H1 (cell line): ENCODE results near the gene CD44. TPM values are rescaled to one million over a fixed set of nuclear protein-coding genes. Genes with fewer than 3 reads are reported as not detected.

Experiments used
- CTCF ChIA-PET: fragments of 300-600 bp; sonication (Branson Sonifier 250); formaldehyde crosslinking; loops from one replicate; lab custom pipeline; 2021; ENCODE audit not compliant: partially characterized antibody; lab: Charles Lee
- POLR2A ChIA-PET: fragments of 300-600 bp; sonication (Branson Sonifier 250); formaldehyde crosslinking; loops from one replicate; lab custom pipeline; 2021; ENCODE audit warnings: inconsistent platforms; ENCODE audit not compliant: partially characterized antibody; lab: Charles Lee
- DNase-seq, 2 experiments: peaks; one replicate each; pipeline versions ENCODE4 v3.0.0 to v3.0.0-alpha.2; 2010 to 2022; ENCODE audit warnings: low spot score in 2 of 2, low read depth in 1 of 2, mixed read lengths in 1 of 2
- FAIRE-seq: peaks from 2 replicates; lab custom pipeline; 2011; peaks lifted over from hg19 to GRCh38; lab: Jason Lieb, UNC
- H2AFZ ChIP-seq: 2 replicates; pipeline ENCODE4 v1.8.1; 2012; ENCODE audit warnings: low read length, inconsistent platforms
- H2AK5ac ChIP-seq: 2 replicates; pipeline ENCODE4 v1.6.1; 2013; ENCODE audit warnings: low read depth, low read length
- H2BK120ac ChIP-seq: replicated peaks from 2 replicates; pipeline ENCODE3; 2013; ENCODE audit warnings: low read depth, low read length, inconsistent platforms
- H2BK12ac ChIP-seq: 2 replicates; pipeline ENCODE4 v1.6.1; 2013; ENCODE audit warnings: low read depth, low read length
- H2BK15ac ChIP-seq: 2 replicates; pipeline ENCODE4 v1.6.1; 2013; ENCODE audit warnings: low read length
- H2BK20ac ChIP-seq: 2 replicates; pipeline ENCODE4 v1.6.1; 2013; ENCODE audit warnings: low read length
- H2BK5ac ChIP-seq: 2 replicates; pipeline ENCODE4 v1.6.1; 2013; ENCODE audit warnings: low read depth, low read length
- H3K14ac ChIP-seq: 2 replicates; pipeline ENCODE4 v1.6.1; 2013; ENCODE audit warnings: inconsistent platforms; ENCODE audit not compliant: insufficient read length
- H3K18ac ChIP-seq: 2 replicates; pipeline ENCODE4 v1.6.1; 2013; ENCODE audit warnings: low read length; ENCODE audit errors: extremely low read depth
- H3K23ac ChIP-seq: 2 replicates; pipeline ENCODE4 v1.6.1; 2013; ENCODE audit warnings: inconsistent platforms; ENCODE audit not compliant: insufficient read length
- H3K23me2 ChIP-seq: 2 replicates; pipeline ENCODE4 v1.6.1; 2013; ENCODE audit warnings: low read depth, low read length
- H3K27ac ChIP-seq: 2 replicates; pipeline ENCODE4 v1.6.1; 2011; ENCODE audit warnings: low read depth, low read length, inconsistent platforms
- H3K27me3 ChIP-seq, 4 experiments: replicated peaks in 1 of 4; 1 replicate in 1 of 4; 2 replicates in 3 of 4; pipeline versions ENCODE4 v1.6.1 to v1.8.1; 2011 to 2013; ENCODE audit warnings: low read length in 3 of 4, mild to moderate bottlenecking in 3 of 4, inconsistent platforms in 2 of 4, mixed read lengths in 2 of 4, moderate library complexity in 1 of 4; ENCODE audit not compliant: control insufficient read depth in 3 of 4, insufficient read depth in 3 of 4; ENCODE audit errors: extremely low read depth in 1 of 4
- H3K36me3 ChIP-seq, 4 experiments: 2 replicates each; pipeline versions ENCODE4 v1.6.1 to v1.8.1; 2011 to 2013; ENCODE audit warnings: mild to moderate bottlenecking in 4 of 4, low read length in 3 of 4, moderate library complexity in 2 of 4, control low read depth in 1 of 4, inconsistent platforms in 1 of 4; ENCODE audit not compliant: insufficient read depth in 4 of 4, control insufficient read depth in 2 of 4
- H3K4ac ChIP-seq: replicated peaks from 2 replicates; pipeline ENCODE3; 2013; ENCODE audit warnings: low read length, low read depth, mixed read lengths, inconsistent platforms; ENCODE audit not compliant: insufficient read length
- H3K4me1 ChIP-seq, 4 experiments: replicated peaks in 1 of 4; 1 replicate in 1 of 4; 2 replicates in 3 of 4; pipeline versions ENCODE4 v1.6.1 to v1.8.1; 2011 to 2013; ENCODE audit warnings: low read length in 3 of 4, inconsistent platforms in 2 of 4, mixed read lengths in 1 of 4; ENCODE audit not compliant: insufficient read depth in 4 of 4, control insufficient read depth in 3 of 4
- H3K4me2 ChIP-seq, 2 experiments: 2 replicates each; pipeline versions ENCODE4 v1.6.1 to v1.8.1; 2011 to 2013; ENCODE audit warnings: low read depth in 2 of 2, low read length in 2 of 2, control low read depth in 1 of 2, inconsistent platforms in 1 of 2, mild to moderate bottlenecking in 1 of 2; ENCODE audit not compliant: insufficient read depth in 1 of 2
- H3K4me3 ChIP-seq, 4 experiments: fragments of 200-600, 300-600 bp in 1 of 4; sonication (generic), shearing (Covaris generic), sonication (Bioruptor Twin) in 1 of 4; 2 replicates each; pipeline versions ENCODE4 v1.5.1 to v1.8.1; 2011 to 2016; ENCODE audit warnings: low read length in 4 of 4, low read depth in 3 of 4, control low read depth in 2 of 4, inconsistent platforms in 2 of 4, mild to moderate bottlenecking in 2 of 4, mixed read lengths in 1 of 4, moderate library complexity in 1 of 4; ENCODE audit not compliant: insufficient read depth in 2 of 4; ENCODE audit errors: extremely low read depth in 1 of 4
- H3K56ac ChIP-seq: replicated peaks from 2 replicates; pipeline ENCODE3; 2013; ENCODE audit warnings: low read depth, mild to moderate bottlenecking, mixed read lengths, low read length, inconsistent platforms; ENCODE audit not compliant: insufficient read length
- H3K79me1 ChIP-seq: 2 replicates; pipeline ENCODE4 v1.6.1; 2013; ENCODE audit warnings: low read depth, low read length, control low read depth
- H3K79me2 ChIP-seq, 2 experiments: 2 replicates each; pipeline versions ENCODE4 v1.6.1 to v1.8.1; 2012 to 2013; ENCODE audit warnings: low read length in 2 of 2, mild to moderate bottlenecking in 2 of 2, inconsistent platforms in 1 of 2; ENCODE audit not compliant: insufficient read depth in 2 of 2, control insufficient read depth in 1 of 2
- H3K9ac ChIP-seq, 4 experiments: replicated peaks in 1 of 4; 1 replicate in 1 of 4; 2 replicates in 3 of 4; pipeline versions ENCODE4 v1.6.1 to v1.8.1; 2011 to 2013; ENCODE audit warnings: low read depth in 3 of 4, low read length in 3 of 4, control low read depth in 2 of 4, mild to moderate bottlenecking in 2 of 4, moderate library complexity in 2 of 4, inconsistent platforms in 1 of 4; ENCODE audit errors: extremely low read depth in 1 of 4
- H3K9me3 ChIP-seq, 2 experiments: 2 replicates each; pipeline versions ENCODE4 v1.6.1 to v1.8.1; 2012 to 2013; ENCODE audit warnings: mild to moderate bottlenecking in 2 of 2, moderate library complexity in 2 of 2, control low read depth in 1 of 2, inconsistent platforms in 1 of 2, low read depth in 1 of 2, low read length in 1 of 2, mixed read lengths in 1 of 2; ENCODE audit not compliant: insufficient read depth in 2 of 2
- H4K20me1 ChIP-seq, 2 experiments: replicated peaks in 1 of 2; 2 replicates each; pipeline versions ENCODE3 to v1.8.1; 2011 to 2013; ENCODE audit warnings: inconsistent platforms in 2 of 2, low read length in 2 of 2, mild to moderate bottlenecking in 1 of 2; ENCODE audit not compliant: insufficient read depth in 2 of 2, control insufficient read depth in 1 of 2
- H4K5ac ChIP-seq: 2 replicates; pipeline ENCODE4 v1.6.1; 2013; ENCODE audit warnings: low read length, low read depth, mixed read lengths, inconsistent platforms; ENCODE audit not compliant: insufficient read length
- H4K8ac ChIP-seq: 2 replicates; pipeline ENCODE4 v1.8.0; 2013; ENCODE audit warnings: mild to moderate bottlenecking, moderate library complexity, low read length, inconsistent platforms; ENCODE audit not compliant: insufficient read depth; ENCODE audit errors: extremely low read depth
- H4K91ac ChIP-seq: replicated peaks from 2 replicates; pipeline ENCODE3; 2013; ENCODE audit warnings: low read length, mixed read lengths, inconsistent platforms; ENCODE audit not compliant: insufficient read length
- BCL11A ChIP-seq, 2 experiments: IDR thresholded peaks; one replicate each; pipeline ENCODE4 v1.6.1; 2011; ENCODE audit warnings: low read depth in 2 of 2, low read length in 2 of 2, mild to moderate bottlenecking in 2 of 2
- EGR1 ChIP-seq: IDR thresholded peaks from 2 replicates; pipeline ENCODE4 v1.6.1; 2011; ENCODE audit warnings: low read depth, low read length, borderline replicate concordance
- JUN ChIP-seq: IDR thresholded peaks from 2 replicates; pipeline ENCODE4 v1.6.1; 2011; ENCODE audit warnings: low read depth, mild to moderate bottlenecking, improper control_type of control experiment, low read length
- KDM5A ChIP-seq: fragments of 200-600 bp; IDR thresholded peaks from 2 replicates; pipeline ENCODE4 v1.7.1; 2012; ENCODE audit warnings: mild to moderate bottlenecking, low read length, inconsistent platforms, mixed read lengths
- RFX5 ChIP-seq: IDR thresholded peaks from 2 replicates; pipeline ENCODE4 v1.6.1; 2011; ENCODE audit warnings: low read depth, low read length, improper control_type of control experiment, borderline replicate concordance
- SAP30 ChIP-seq: fragments of 300-600 bp; sonication (generic); IDR thresholded peaks from 2 replicates; pipeline ENCODE4 v1.7.1; 2012; ENCODE audit warnings: low read length, moderate library complexity, mild to moderate bottlenecking, inconsistent platforms; ENCODE audit not compliant: insufficient read depth, insufficient replicate concordance
- TAF1 ChIP-seq: IDR thresholded peaks from 2 replicates; pipeline ENCODE4 v1.6.1; 2011; ENCODE audit warnings: mild to moderate bottlenecking, low read depth, low read length
- YY1 ChIP-seq: IDR thresholded peaks from 2 replicates; pipeline ENCODE4 v1.6.1; 2011; ENCODE audit warnings: low read depth, mild to moderate bottlenecking, low read length
- WGBS, 2 experiments: shearing (Covaris generic) in 1 of 2; methylation state at CpG; one replicate each; pipeline versions ENCODE4 v1.1.6 to v1.1.7; 2013 to 2015; ENCODE audit warnings: low lambda C conversion rate in 2 of 2, mixed read lengths in 2 of 2, inconsistent platforms in 1 of 2, low coverage in 1 of 2, missing lambda C conversion rate in 1 of 2; ENCODE audit not compliant: insufficient replicate concordance in 2 of 2, insufficient coverage in 1 of 2, insufficient read length in 1 of 2; ENCODE audit errors: extremely low coverage in 1 of 2, missing lambda C conversion rate in 1 of 2; 5-methylcytosine and 5-hydroxymethylcytosine counted together
- polyA plus RNA-seq, 7 experiments: library from polyadenylated mRNA; depleted of rRNA in 3 of 7; stranded (reverse) in 5 of 7; unstranded in 2 of 7; fragments of >200 nt in 5 of 7; fragments of 200-250 nt in 2 of 7; gene quantifications; 1 replicate in 5 of 7; 2 replicates in 1 of 7; 4 replicates in 1 of 7; pipeline versions ENCODE4 v1.2.1 to v1.2.3, GENCODE V29; 2011 to 2013; ENCODE audit warnings: missing spikeins in 2 of 7, mixed read lengths in 2 of 7
- total RNA-seq: library from RNA; stranded (reverse); fragmentation: NEBNext Ultra II Directional; extraction: Animal tissue kit (Norgen Biotek cat#: 25700); gene quantifications from 2 replicates; pipeline ENCODE4 v1.2.1, GENCODE V29; 2021
- TF ChIP-seq, protein P1 (sequence below): IDR thresholded peaks from 2 replicates; pipeline ENCODE4 v1.6.1; 2011; ENCODE audit warnings: low read depth, mild to moderate bottlenecking, low read length; ENCODE audit not compliant: insufficient read depth

Gene CD44
- total and polyA plus RNA-seq, 2 of the 8 experiments (the other 6 are each of a cell fraction or from before 2014, with no cell fraction given): 11.8 to 13.7 TPM

GRCh38 chr11:35218956-35219355 lies 80.0 kb downstream of the CD44 start:
- H4K8ac ChIP-seq: no peak overlapping the region
- no peaks in the 10 kb centered on the region for H3K79me2 ChIP-seq
- H3K79me1 ChIP-seq: no peaks in the 10 kb centered on the region
- H3K9me3 ChIP-seq: no peaks in the 10 kb centered on the region
- H4K20me1 ChIP-seq: no peaks in the 10 kb centered on the region
- H3K23me2 ChIP-seq: no peaks in the 10 kb centered on the region
- no peak overlapping the region for H3K56ac ChIP-seq
- no peak overlapping the region for H3K23ac ChIP-seq
- H2BK20ac ChIP-seq: no peak overlapping the region
- H3K4ac ChIP-seq: no peak overlapping the region
- POLR2A ChIA-PET: interaction anchor here (0.6 to 1.3 kb wide), 3 partner anchors 19 to 51 kb away, joined by 3 read pairs; no protein-coding TSS in a partner anchor
- peaks cover 0 to 11% (median 5%) of the 10 kb centered on the region in 4 experiments; a peak in 3 of 7 replicates for H3K4me1 ChIP-seq
- H3K9ac ChIP-seq: no peak overlapping the region
- H2BK120ac ChIP-seq: no peak overlapping the region
- FAIRE-seq: no peak
- no peak overlapping the region for H3K4me2 ChIP-seq
- no peak overlapping the region for H3K14ac ChIP-seq
- H3K27me3 ChIP-seq: no peaks in the 10 kb centered on the region; a peak in 1 of 7 replicates
- no peak overlapping the region for H2AFZ ChIP-seq
- no peak overlapping the region for H2AK5ac ChIP-seq
- H3K27ac ChIP-seq: no peak overlapping the region
- no peak overlapping the region for H4K91ac ChIP-seq
- TF ChIP-seq RFX5 (no peak), KDM5A (no peak), BCL11A (IDR thresholded peaks at IDR 0.05; ENCODE audit: low read depth in 2 of 2, low read length in 2 of 2) (no peak), SAP30 (no peak), TAF1 (no peak), YY1 (no peak), JUN (no peak), EGR1 (no peak)
- TF ChIP-seq, protein P1, sequence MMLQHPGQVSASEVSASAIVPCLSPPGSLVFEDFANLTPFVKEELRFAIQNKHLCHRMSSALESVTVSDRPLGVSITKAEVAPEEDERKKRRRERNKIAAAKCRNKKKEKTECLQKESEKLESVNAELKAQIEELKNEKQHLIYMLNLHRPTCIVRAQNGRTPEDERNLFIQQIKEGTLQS: no peak
- no peak overlapping the region for H2BK5ac ChIP-seq
- no peak overlapping the region for H2BK12ac ChIP-seq
- 100% methylated on average over 1 of the region's 1 CpG; no CpG with 5 or more reads in 1 of the 2 experiments for WGBS, 2 experiments
- H4K5ac ChIP-seq: no peak overlapping the region
- H3K18ac ChIP-seq: no peak overlapping the region
- CTCF ChIA-PET: interaction anchor here (0.7 to 1.0 kb wide), 2 partner anchors 19 to 210 kb away, joined by 3 to 5 read pairs; no protein-coding TSS in a partner anchor
- H3K36me3 ChIP-seq: no peaks in the 10 kb centered on the region
- H3K4me3 ChIP-seq: no peak overlapping the region
- H2BK15ac ChIP-seq: no peak overlapping the region
- DNase-seq: no peak
